Endothelial cell of umbilical vein (primary cell): ENCODE data around the gene COL5A1. TPM values are rescaled to one million over a fixed set of nuclear protein-coding genes. Genes with fewer than 3 reads are reported as not detected.

Experiments used
- BruUV-seq: library from RNA; stranded (reverse); fragments of 400-500 nt; replicated peaks from 2 replicates; lab custom pipeline; 2021; lab: Mats Ljungman, UMichigan
- CTCF ChIA-PET: fragments of 300-600, 350-600 bp; sonication (Branson Sonifier 250); formaldehyde crosslinking; loops from one replicate; lab custom pipeline; 2021; ENCODE audit warnings: antibody characterized with exemption, inconsistent platforms; lab: Charles Lee
- POLR2A ChIA-PET: fragments of 300-600, 350-600 bp; sonication (Branson Sonifier 250); formaldehyde crosslinking; loops from one replicate; lab custom pipeline; 2021; ENCODE audit warnings: antibody characterized with exemption, inconsistent platforms; lab: Charles Lee
- DNase-seq: peaks from one replicate; pipeline ENCODE4 v3.0.0-alpha.2; 2011; ENCODE audit warnings: low read depth, low spot score
- FAIRE-seq: peaks from 2 replicates; lab custom pipeline; 2011; peaks lifted over from hg19 to GRCh38; lab: Jason Lieb, UNC
- H2AFZ ChIP-seq: 2 replicates; pipeline ENCODE4 v1.6.0; 2012; ENCODE audit warnings: low read depth, low read length, control low read depth, inconsistent platforms
- H3K27ac ChIP-seq: 2 replicates; pipeline ENCODE4 v1.5.1; 2011; ENCODE audit warnings: low read depth, mild to moderate bottlenecking, control low read depth, low read length, moderate library complexity; ENCODE audit not compliant: insufficient read depth
- H3K27me3 ChIP-seq, 2 experiments: 2 replicates each; pipeline versions ENCODE4 v1.6.0 to v1.6.1; 2011; ENCODE audit warnings: low read length in 2 of 2, mixed read lengths in 1 of 2; ENCODE audit not compliant: control insufficient read depth in 2 of 2, insufficient read depth in 2 of 2
- H3K36me3 ChIP-seq, 2 experiments: 2 replicates in 1 of 2; 3 replicates in 1 of 2; pipeline ENCODE4 v1.5.1; 2011; ENCODE audit warnings: low read length in 2 of 2, mild to moderate bottlenecking in 1 of 2, moderate library complexity in 1 of 2; ENCODE audit not compliant: control insufficient read depth in 2 of 2, insufficient read depth in 2 of 2; ENCODE audit errors: extremely low read depth in 1 of 2
- H3K4me1 ChIP-seq: 3 replicates; pipeline ENCODE4 v1.5.1; 2011; ENCODE audit warnings: mild to moderate bottlenecking, low read length; ENCODE audit not compliant: control insufficient read depth, insufficient read depth; ENCODE audit errors: extremely low read depth
- H3K4me2 ChIP-seq: 2 replicates; pipeline ENCODE4 v1.6.1; 2011; ENCODE audit warnings: low read length, control low read depth, mixed read lengths; ENCODE audit not compliant: insufficient read depth
- H3K4me3 ChIP-seq, 3 experiments: fragments of 200-600 bp in 1 of 3; sonication (generic), shearing (Covaris generic) in 1 of 3; replicated peaks in 1 of 3; 2 replicates each; pipeline ENCODE4 v1.5.1; 2011 to 2016; ENCODE audit warnings: control low read depth in 3 of 3, low read length in 3 of 3, mild to moderate bottlenecking in 2 of 3, inconsistent platforms in 1 of 3, low read depth in 1 of 3, moderate library complexity in 1 of 3; ENCODE audit not compliant: insufficient read depth in 1 of 3
- H3K79me2 ChIP-seq: 2 replicates; pipeline ENCODE4 v1.6.0; 2012; ENCODE audit warnings: low read length, inconsistent platforms; ENCODE audit not compliant: control insufficient read depth, insufficient read depth
- H3K9ac ChIP-seq: replicated peaks from 2 replicates; pipeline ENCODE3; 2011; ENCODE audit warnings: low read length, control low read depth; ENCODE audit not compliant: insufficient read depth; ENCODE audit errors: extremely low read depth
- H3K9me1 ChIP-seq: replicated peaks from 3 replicates; pipeline ENCODE4 v1.6.0; 2011; ENCODE audit warnings: mild to moderate bottlenecking, low read length; ENCODE audit not compliant: control insufficient read depth, insufficient read depth; ENCODE audit errors: extremely low read depth
- H3K9me3 ChIP-seq: replicated peaks from 2 replicates; pipeline ENCODE4 v1.5.1; 2012; ENCODE audit warnings: low read length, inconsistent platforms; ENCODE audit not compliant: control insufficient read depth, insufficient read depth
- H4K20me1 ChIP-seq: replicated peaks from 2 replicates; pipeline ENCODE3; 2011; ENCODE audit warnings: mild to moderate bottlenecking, low read length; ENCODE audit not compliant: control insufficient read depth, insufficient read depth; ENCODE audit errors: extremely low read depth
- CTCF ChIP-seq, 2 donors: IDR thresholded peaks; 1 replicate in 1 of 2; 2 replicates in 1 of 2; pipeline ENCODE4 v1.5.1; 2011; ENCODE audit warnings: low read length in 2 of 2, mild to moderate bottlenecking in 2 of 2, moderate library complexity in 2 of 2, control low read depth in 1 of 2, inconsistent platforms in 1 of 2, low read depth in 1 of 2; ENCODE audit not compliant: insufficient read depth in 1 of 2; ENCODE audit errors: extremely low read depth in 1 of 2
- EZH2 ChIP-seq: IDR thresholded peaks from 2 replicates; pipeline ENCODE4 v1.6.1; 2012; ENCODE audit warnings: borderline replicate concordance, low read depth, mild to moderate bottlenecking, moderate library complexity, low read length, inconsistent platforms; ENCODE audit not compliant: severe bottlenecking
- FOS ChIP-seq: IDR thresholded peaks from 2 replicates; pipeline ENCODE4 v1.6.1; 2011; ENCODE audit warnings: mild to moderate bottlenecking, low read length, moderate library complexity, borderline replicate concordance; ENCODE audit not compliant: insufficient read depth
- GATA2 ChIP-seq: IDR thresholded peaks from 2 replicates; pipeline ENCODE4 v1.7.0; 2011; ENCODE audit warnings: low read depth, mild to moderate bottlenecking, moderate library complexity, mixed read lengths, low read length; ENCODE audit not compliant: insufficient read length, insufficient read depth
- JUN ChIP-seq: IDR thresholded peaks from 2 replicates; pipeline ENCODE4 v1.6.1; 2011; ENCODE audit warnings: borderline replicate concordance, low read depth; ENCODE audit not compliant: insufficient read length, insufficient read depth
- MAX ChIP-seq: IDR thresholded peaks from 2 replicates; pipeline ENCODE4 v1.6.1; 2011; ENCODE audit not compliant: insufficient read depth, insufficient read length
- MYC ChIP-seq: IDR thresholded peaks from one replicate; pipeline ENCODE4 v1.6.1; 2011; ENCODE audit warnings: mild to moderate bottlenecking, low read depth, low read length
- POLR2A ChIP-seq: IDR thresholded peaks from 2 replicates; pipeline ENCODE4 v1.6.1; 2012; ENCODE audit warnings: low read depth, mild to moderate bottlenecking, control low read depth, low read length
- POLR2AphosphoS5 ChIP-seq: IDR thresholded peaks from 2 replicates; pipeline ENCODE4 v1.6.1; 2012; ENCODE audit warnings: low read depth, mild to moderate bottlenecking, control low read depth, low read length, moderate library complexity; ENCODE audit not compliant: insufficient read depth
- dilution Hi-C: fragments of 300-500 bp; cut with MboI; formaldehyde crosslinking; loops from one replicate; pipeline ENCODE4 v1.15.0; 2019; ENCODE audit warnings: low sequenced_read_pairs; ENCODE audit not compliant: extremely low pct_ligation_motif_present
- intact Hi-C: fragments of 100-400 bp; cut with micrococcal nuclease; formaldehyde crosslinking; loops from one replicate; pipeline ENCODE4 v1.10.0; 2022
- polyA plus RNA-seq, 4 experiments: library from polyadenylated mRNA; depleted of rRNA in 3 of 4; stranded (reverse) in 3 of 4; unstranded in 1 of 4; fragments of >200 nt; gene quantifications; 2 replicates each; pipeline versions ENCODE4 v1.2.1 to v1.2.3, GENCODE V29; 2011 to 2012; ENCODE audit warnings: missing spikeins in 1 of 4
- total RNA-seq: library from RNA; stranded (reverse); gene quantifications from 2 replicates; pipeline ENCODE4 v1.2.3, GENCODE V29; 2021

The COL5A1 gene
- total and polyA plus RNA-seq, 2 donors (not counting 3 experiments of a cell fraction or from before 2014, with no cell fraction given): 97.4 to 175 TPM

- Histone ChIP-seq H3K9me1 (no peaks in the 10 kb centered on the region), H3K36me3 (peaks cover 4 to 18% of the 10 kb centered on the region in 2 experiments), H3K9ac (no peak overlapping the region), H3K4me1 (no peaks in the 10 kb centered on the region), H3K79me2 (no peaks in the 10 kb centered on the region), H2AFZ (no peak overlapping the region), H3K27ac (no peak overlapping the region), H3K4me2 (no peak overlapping the region), H3K4me3 (no peak overlapping the region), H3K9me3 (no peaks in the 10 kb centered on the region), H3K27me3 (no peaks in the 10 kb centered on the region), H4K20me1 (no peaks in the 10 kb centered on the region)
- dilution Hi-C loops (no loop called here), intact Hi-C loops (no loop called here)
- ChIA-PET POLR2A (no interaction called here), CTCF (no interaction called here)
- DNase-seq (no peak), FAIRE-seq (no peak)
- no TSS peak for BruUV-seq
- TF ChIP-seq GATA2 (no peak), FOS (no peak), MYC (no peak), CTCF (IDR thresholded peaks at IDR 0.05; ENCODE audit: extremely low read depth in 1 of 2, insufficient read depth in 1 of 2, low read depth in 1 of 2, low read length in 2 of 2) (no peak), POLR2A (no peak)
These were observed 92.7 kb downstream of the COL5A1 start for GRCh38 chr9:134734270-134734669.

GRCh38 chr9:134735441-134736175 is 94.0 kb downstream of the COL5A1 start:
- FAIRE-seq (no peak), DNase-seq (no peak)
- no peak overlapping the region for H3K9ac ChIP-seq
- no peaks in the 10 kb centered on the region for H3K79me2 ChIP-seq
- CTCF ChIA-PET: interaction anchor here (1.2 to 3.4 kb wide), 3 partner anchors 37 to 287 kb away, joined by 3 to 25 read pairs (median 5); no protein-coding TSS in a partner anchor
- H3K27ac ChIP-seq: no peak overlapping the region
- dilution Hi-C loops (no loop called here), intact Hi-C loops (no loop called here)
- no peaks in the 10 kb centered on the region for H3K4me1 ChIP-seq
- POLR2A ChIA-PET: no interaction called here
- no peaks in the 10 kb centered on the region for H3K27me3 ChIP-seq
- H2AFZ ChIP-seq: no peak overlapping the region
- no peaks in the 10 kb centered on the region for H4K20me1 ChIP-seq
- H3K9me3 ChIP-seq: no peaks in the 10 kb centered on the region
- no peak overlapping the region for H3K4me2 ChIP-seq
- TF ChIP-seq FOS (no peak), MAX (no peak), GATA2 (no peak), MYC (no peak), EZH2 (no peak), JUN (no peak), POLR2AphosphoS5 (no peak), CTCF (IDR thresholded peaks at IDR 0.05; ENCODE audit: extremely low read depth in 1 of 2, insufficient read depth in 1 of 2, low read depth in 1 of 2, low read length in 2 of 2) (no peak), POLR2A (no peak)
- no peak overlapping the region for H3K4me3 ChIP-seq
- peaks cover 4 to 21% of the 10 kb centered on the region in 2 experiments for H3K36me3 ChIP-seq
- no TSS peak for BruUV-seq
- H3K9me1 ChIP-seq: no peaks in the 10 kb centered on the region
